Activated CD8-positive, alpha-beta memory T cell treated with anti-CD3 and anti-CD28 coated beads, Interleukin-2, amount 10 ng/mL, durations not matched to agents 7 days and 5 days (primary cell): ENCODE data around the gene TST. TPM values are rescaled to one million over a fixed set of nuclear protein-coding genes. Genes with fewer than 3 reads are reported as not detected.
A peak's percentile ranks its signal among the peaks of the same experiment; 100 is the strongest.

ENCODE experiments used
- ATAC-seq: fragments of 150-1000 bp; cut with Tn5 transposase; one replicate; pipeline ENCODE4 v1.10.0; 2021; ENCODE audit warnings: moderate library complexity
- CTCF ChIA-PET: fragments of 350-600 bp; sonication (Branson Sonifier 250); formaldehyde crosslinking; loops from one replicate; lab custom pipeline; 2021; ENCODE audit warnings: antibody characterized with exemption; lab: Charles Lee
- DNase-seq: peaks from one replicate; pipeline ENCODE4 v3.0.0-alpha.2; 2020
- H3K27ac Mint-ChIP-seq: one replicate; pipeline ENCODE4 v1.8.0; 2021; ENCODE audit warnings: mild to moderate bottlenecking, mixed read lengths
- H3K27me3 Mint-ChIP-seq: one replicate; pipeline ENCODE4 v1.8.0; 2021; ENCODE audit warnings: mixed read lengths
- H3K36me3 Mint-ChIP-seq: one replicate; pipeline ENCODE4 v1.8.0; 2021; ENCODE audit warnings: mild to moderate bottlenecking, mixed read lengths
- H3K4me1 Mint-ChIP-seq: one replicate; pipeline ENCODE4 v1.8.0; 2021; ENCODE audit warnings: mixed read lengths
- H3K4me3 Mint-ChIP-seq: one replicate; pipeline ENCODE4 v1.8.0; 2021; ENCODE audit warnings: mild to moderate bottlenecking, moderate library complexity, mixed read lengths
- H3K9me3 Mint-ChIP-seq: one replicate; pipeline ENCODE4 v1.8.0; 2022; ENCODE audit warnings: low read depth, mixed read lengths
- total RNA-seq, 2 experiments: library from RNA; stranded (reverse); gene quantifications; one replicate each; pipeline ENCODE4 v1.2.3, GENCODE V29; 2021

Gene TST
- total RNA-seq, 2 experiments from 2014 or later: 11.2 to 29.3 TPM

GRCh38 chr22:37059876-37060449 is 40.7 kb upstream of the TST start:
- H3K36me3 Mint-ChIP-seq: peaks cover 14% of the 10 kb centered on the region
- no peaks in the 10 kb centered on the region for H3K9me3 Mint-ChIP-seq
- peaks cover 35% of the 10 kb centered on the region for H3K4me1 Mint-ChIP-seq
- H3K27ac Mint-ChIP-seq: peak overlapping the region; percentile 81
- ATAC-seq: peak; percentile 83
- no peaks in the 10 kb centered on the region for H3K27me3 Mint-ChIP-seq
- CTCF ChIA-PET: interaction anchor here (1.2 to 2.1 kb wide), 4 partner anchors 9 to 284 kb away, joined by 3 to 6 read pairs (median 4); partner anchors contain the start of genes IFT27 and KCTD17
- peak; percentile 78 for DNase-seq
- peak overlapping the region; percentile 66 for H3K4me3 Mint-ChIP-seq

DNA sequence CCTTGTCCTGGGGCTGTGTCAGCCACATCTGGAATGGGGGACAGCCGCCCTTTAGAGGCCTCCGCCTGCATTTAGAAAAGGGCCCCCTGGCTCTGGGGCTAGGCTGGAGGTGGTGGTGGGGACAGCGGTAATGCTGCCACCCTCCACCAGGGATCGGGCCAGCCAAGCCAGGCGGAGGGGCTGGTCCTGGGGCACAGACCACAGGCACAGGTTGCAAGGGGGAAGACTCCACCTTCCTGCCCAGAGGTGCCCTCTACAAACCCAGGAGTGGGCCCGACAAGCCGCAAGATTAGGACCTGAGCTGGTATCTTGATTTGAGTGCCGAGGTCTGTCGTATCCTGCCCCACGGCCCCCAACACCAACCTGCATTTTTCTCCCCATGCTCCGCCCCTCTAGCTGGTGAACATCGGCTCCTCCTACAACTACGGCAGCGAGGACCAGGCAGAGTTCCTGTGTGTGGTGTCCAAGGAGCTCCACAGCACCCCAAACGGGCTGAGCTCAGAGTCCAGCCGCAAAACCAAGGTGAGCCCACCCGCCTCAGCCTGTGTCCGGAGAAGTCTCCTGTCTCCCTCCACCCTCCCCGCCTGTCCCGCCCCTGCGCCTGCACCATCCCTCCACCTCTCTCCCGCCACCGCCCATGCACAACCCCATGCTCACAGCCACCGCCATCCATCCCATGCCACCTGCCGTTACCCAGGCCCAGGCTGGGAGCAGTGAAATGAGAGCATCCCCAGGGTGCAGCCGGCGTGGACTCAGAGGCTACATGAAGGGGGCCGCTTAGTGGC is 39.9 kb upstream of the TST start:
- H3K27me3 Mint-ChIP-seq: no peaks in the 10 kb centered on the region
- H3K4me1 Mint-ChIP-seq: peaks cover 35% of the 10 kb centered on the region
- peak overlapping the region; percentile 7 for H3K27ac Mint-ChIP-seq
- DNase-seq (no peak), ATAC-seq (no peak)
- peaks cover 14% of the 10 kb centered on the region for H3K36me3 Mint-ChIP-seq
- CTCF ChIA-PET: interaction anchor here (0.8 kb wide), 1 partner anchor 138 kb away, joined by 3 read pairs; no protein-coding TSS in a partner anchor
- no peaks in the 10 kb centered on the region for H3K9me3 Mint-ChIP-seq
- H3K4me3 Mint-ChIP-seq: no peak overlapping the region

DNA sequence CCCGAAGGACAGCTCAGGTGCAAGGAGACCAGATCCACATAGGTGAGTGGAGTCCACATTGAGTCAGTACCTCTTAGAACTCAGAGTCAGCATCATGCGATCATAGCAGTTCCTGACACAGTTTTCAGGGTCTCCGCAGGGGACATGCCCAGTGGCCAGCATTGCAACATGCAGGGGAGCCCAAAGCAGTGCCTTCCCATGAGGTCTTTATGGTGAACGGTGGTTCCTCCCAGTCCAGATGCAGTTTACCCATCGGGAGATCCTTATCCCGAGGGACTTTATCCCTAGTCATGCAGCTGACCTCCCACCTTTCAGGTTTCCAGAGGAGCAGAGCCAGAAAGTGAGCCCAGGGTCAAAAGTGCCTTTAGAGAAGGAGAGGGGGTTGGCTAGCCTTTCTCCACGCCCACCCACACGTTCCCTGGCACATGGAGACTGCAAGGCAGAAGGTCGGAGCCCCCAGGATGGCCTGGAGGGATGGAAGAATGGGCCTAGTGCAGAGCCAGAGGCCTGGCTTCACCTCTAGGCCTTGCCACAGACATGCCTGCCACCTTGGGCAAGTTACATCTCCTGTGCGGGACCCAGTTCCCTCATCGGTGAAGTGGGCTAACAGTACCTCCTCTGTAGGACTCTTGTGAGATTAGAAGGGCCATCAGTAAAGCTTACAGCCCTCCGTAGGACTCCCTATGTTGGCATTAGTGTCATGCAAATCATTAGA is 38.7 kb upstream of the TST start:
- Mint-ChIP-seq H3K27me3 (no peaks in the 10 kb centered on the region), H3K27ac (no peak overlapping the region), H3K36me3 (peaks cover 14% of the 10 kb centered on the region), H3K4me1 (peaks cover 43% of the 10 kb centered on the region), H3K9me3 (no peaks in the 10 kb centered on the region), H3K4me3 (no peak overlapping the region)
- no peak for DNase-seq
- no peak for ATAC-seq
- CTCF ChIA-PET: interaction anchor here (0.8 to 1.2 kb wide), 2 partner anchors 12 to 139 kb away, joined by 3 read pairs; no protein-coding TSS in a partner anchor

DNA sequence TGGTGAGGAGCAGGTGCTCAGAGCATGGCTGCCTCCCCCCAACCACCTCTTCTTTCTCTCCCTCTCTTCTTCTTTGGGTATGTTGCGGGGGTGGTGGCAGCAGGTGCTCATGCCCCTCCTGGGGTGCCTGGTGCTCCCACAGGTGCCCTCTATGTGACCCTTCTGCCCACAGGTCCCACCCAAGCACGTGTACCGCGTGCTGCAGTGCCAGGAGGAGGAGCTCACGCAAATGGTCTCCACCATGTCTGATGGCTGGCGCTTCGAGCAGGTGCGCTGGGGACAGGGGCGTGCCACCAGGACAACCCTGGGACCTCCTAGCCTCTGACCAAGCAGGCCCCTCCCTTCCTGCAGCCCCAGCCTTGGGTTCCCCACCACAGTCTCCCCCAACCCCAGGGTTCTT is 38.0 kb upstream of the TST start:
- ATAC-seq: no peak
- Mint-ChIP-seq H3K27me3 (no peaks in the 10 kb centered on the region), H3K4me1 (peaks cover 48% of the 10 kb centered on the region), H3K9me3 (no peaks in the 10 kb centered on the region), H3K4me3 (no peak overlapping the region), H3K27ac (no peak overlapping the region), H3K36me3 (peaks cover 14% of the 10 kb centered on the region)
- CTCF ChIA-PET: interaction anchor here (1.2 kb wide), 1 partner anchor 11 kb away, joined by 3 read pairs; no protein-coding TSS in a partner anchor
- DNase-seq: no peak

DNA sequence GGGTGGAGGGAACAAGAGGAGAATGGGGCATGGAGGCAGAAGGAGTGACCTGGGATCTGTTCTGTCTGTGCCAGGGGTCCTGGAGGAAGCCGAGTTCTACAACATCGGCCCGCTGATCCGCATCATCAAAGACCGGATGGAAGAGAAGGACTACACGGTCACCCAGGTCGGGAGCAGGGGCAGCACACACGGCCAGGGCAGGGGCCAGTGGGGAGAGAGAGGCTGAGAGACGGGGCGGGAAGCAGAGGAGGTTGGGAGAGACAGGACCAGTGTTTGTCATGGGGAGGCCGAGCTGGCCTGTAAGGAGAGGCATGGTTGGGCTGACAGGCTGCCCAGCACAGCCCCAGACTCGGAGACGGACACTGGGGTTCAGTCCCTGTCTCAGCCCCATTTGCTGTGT is 37.0 kb upstream of the TST start:
- Mint-ChIP-seq H3K4me3 (no peak overlapping the region), H3K9me3 (no peaks in the 10 kb centered on the region), H3K27me3 (no peaks in the 10 kb centered on the region), H3K27ac (no peak overlapping the region), H3K36me3 (peaks cover 14% of the 10 kb centered on the region), H3K4me1 (peaks cover 41% of the 10 kb centered on the region)
- ATAC-seq (no peak), DNase-seq (no peak)
- CTCF ChIA-PET: interaction anchor here (1.0 to 2.1 kb wide), 3 partner anchors 10 to 143 kb away, joined by 4 to 10 read pairs (median 7); no protein-coding TSS in a partner anchor

DNA sequence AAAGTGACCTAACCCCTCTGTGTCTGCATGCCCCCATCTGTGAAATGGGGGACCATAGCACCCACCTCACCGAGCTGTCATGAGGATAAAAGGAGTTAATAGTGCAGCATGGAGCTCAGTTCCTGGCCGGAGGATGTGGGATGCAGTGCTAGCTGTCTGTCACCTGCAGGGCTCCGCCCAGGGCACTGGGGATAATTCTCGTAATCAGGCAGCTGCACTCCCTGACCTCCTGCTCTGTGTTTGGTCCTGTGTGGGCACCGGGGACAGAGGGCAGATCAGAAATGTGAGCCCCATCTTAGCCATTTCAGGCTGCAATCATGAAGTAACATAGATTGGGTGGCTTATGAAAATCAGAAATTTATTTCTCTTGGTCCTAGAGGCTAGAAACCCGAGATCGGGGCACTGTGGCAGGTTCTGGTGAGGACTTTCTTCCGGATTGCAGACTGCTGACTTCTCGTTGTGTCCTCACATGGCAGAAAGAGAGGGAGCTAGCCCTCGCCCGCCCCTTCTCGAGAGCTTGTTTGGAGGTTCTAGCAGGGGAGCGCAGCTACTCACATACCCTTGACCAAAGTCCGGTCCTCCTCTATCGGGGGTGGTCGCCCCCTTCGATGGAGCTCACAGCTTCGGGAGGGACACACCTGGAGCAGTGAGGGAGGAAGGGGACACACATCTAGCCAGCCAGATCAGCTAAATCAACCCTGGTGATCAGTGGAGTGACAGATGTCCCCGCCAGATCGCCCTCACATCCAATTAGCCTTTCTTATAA is 35.5 kb upstream of the TST start:
- no peak overlapping the region for H3K27ac Mint-ChIP-seq
- no peaks in the 10 kb centered on the region for H3K9me3 Mint-ChIP-seq
- ATAC-seq (no peak), DNase-seq (no peak)
- H3K36me3 Mint-ChIP-seq: peaks cover 12% of the 10 kb centered on the region
- no peak overlapping the region for H3K4me3 Mint-ChIP-seq
- CTCF ChIA-PET: interaction anchor here (1.1 to 2.1 kb wide), 3 partner anchors 8 to 145 kb away, joined by 4 to 10 read pairs (median 7); no protein-coding TSS in a partner anchor
- H3K4me1 Mint-ChIP-seq: peaks cover 28% of the 10 kb centered on the region
- no peaks in the 10 kb centered on the region for H3K27me3 Mint-ChIP-seq

GRCh38 chr22:37054056-37054395 is 34.8 kb upstream of the TST start:
- ATAC-seq: no peak

GRCh38 chr22:37053310-37054055 is 34.2 kb upstream of the TST start:
- Mint-ChIP-seq H3K4me3 (no peak overlapping the region), H3K27ac (no peak overlapping the region), H3K36me3 (peaks cover 12% of the 10 kb centered on the region), H3K9me3 (no peaks in the 10 kb centered on the region), H3K27me3 (no peaks in the 10 kb centered on the region), H3K4me1 (peaks cover 19% of the 10 kb centered on the region)
- DNase-seq (no peak), ATAC-seq (no peak)
- CTCF ChIA-PET: interaction anchor here (2.2 kb wide), 1 partner anchor 69 kb away, joined by 7 read pairs; no protein-coding TSS in a partner anchor

More at GRCh38 chr22:37054056-37054395, 34.8 kb upstream of the TST start:
- DNase-seq: no peak
- no peak overlapping the region for H3K4me3 Mint-ChIP-seq
- peaks cover 20% of the 10 kb centered on the region for H3K4me1 Mint-ChIP-seq
- CTCF ChIA-PET: no interaction called here
- H3K27ac Mint-ChIP-seq: no peak overlapping the region
- no peaks in the 10 kb centered on the region for H3K9me3 Mint-ChIP-seq
- H3K36me3 Mint-ChIP-seq: peaks cover 12% of the 10 kb centered on the region
- H3K27me3 Mint-ChIP-seq: no peaks in the 10 kb centered on the region

DNA sequence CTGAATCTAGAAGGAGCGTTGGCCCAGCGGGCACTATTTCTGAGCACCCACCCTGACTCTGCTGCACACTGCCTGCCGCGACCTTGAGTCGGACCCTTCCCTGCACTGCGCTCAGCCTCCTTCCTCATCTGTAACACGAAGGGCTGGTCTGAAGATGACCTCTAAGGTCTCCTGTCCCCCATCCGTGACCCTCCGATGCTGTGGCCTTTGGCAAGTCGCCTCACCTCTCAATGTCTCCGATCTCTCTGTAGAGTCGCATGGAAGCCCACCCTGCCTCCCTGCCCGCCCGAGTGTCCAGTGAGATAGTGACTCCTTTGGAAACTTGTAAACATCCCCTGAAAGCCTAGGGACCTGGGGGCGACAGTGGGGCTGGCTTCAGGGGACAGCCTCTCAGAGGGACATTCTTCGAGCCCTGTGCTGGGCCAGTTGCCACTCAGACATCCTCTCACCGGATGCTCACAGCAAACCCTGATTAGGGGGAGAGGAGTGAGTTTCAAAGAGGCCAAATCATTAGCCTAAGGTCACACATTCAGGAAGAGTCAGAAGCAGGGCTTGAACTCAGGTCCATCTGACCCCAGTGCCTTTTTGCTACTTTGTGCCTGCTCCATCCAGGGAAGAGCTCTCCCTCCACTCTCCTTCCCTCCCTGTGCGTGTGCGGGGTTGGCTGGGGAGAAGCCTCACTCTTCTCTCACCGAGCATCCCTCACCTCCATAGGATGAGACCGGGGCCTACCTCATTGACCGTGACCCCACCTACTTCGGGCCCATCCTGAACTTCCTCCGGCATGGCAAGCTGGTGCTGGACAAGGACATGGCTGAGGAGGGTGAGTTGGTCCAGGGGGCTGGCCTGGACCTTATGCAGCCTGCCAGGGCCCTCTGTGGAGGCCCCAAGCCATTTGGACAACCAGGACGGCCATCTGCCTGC is 33.4 kb upstream of the TST start:
- CTCF ChIA-PET: interaction anchor here (1.4 to 2.3 kb wide), 6 partner anchors 8 to 200 kb away, joined by 3 to 9 read pairs (median 6); no protein-coding TSS in a partner anchor
- H3K4me3 Mint-ChIP-seq: peak overlapping the region; percentile 77
- DNase-seq (no peak), ATAC-seq (no peak)
- peaks cover 9% of the 10 kb centered on the region for H3K36me3 Mint-ChIP-seq
- peaks cover 19% of the 10 kb centered on the region for H3K4me1 Mint-ChIP-seq
- no peaks in the 10 kb centered on the region for H3K9me3 Mint-ChIP-seq
- H3K27ac Mint-ChIP-seq: no peak overlapping the region
- no peaks in the 10 kb centered on the region for H3K27me3 Mint-ChIP-seq

GRCh38 chr22:37051391-37052385 is 32.4 kb upstream of the TST start, which contains the start of gene KCTD17:
TSS of gene KCTD17 (plus strand) at chr22:37051742. CDS start at chr22:37051761, 19 bp downstream.
- peaks cover 3% of the 10 kb centered on the region for H3K36me3 Mint-ChIP-seq
- H3K4me3 Mint-ChIP-seq: peak within 1 kb of the TSS; percentile 77
- no peaks in the 10 kb centered on the region for H3K27me3 Mint-ChIP-seq
- DNase-seq (peak; percentile 85), ATAC-seq (peak; percentile 100)
- CTCF ChIA-PET: interaction anchor here (0.5 to 2.3 kb wide), 11 partner anchors 9 to 652 kb away, joined by 3 to 9 read pairs (median 4); partner anchors contain the start of gene TST
- no peaks in the 10 kb centered on the region for H3K9me3 Mint-ChIP-seq
- peaks cover 19% of the 10 kb centered on the region for H3K4me1 Mint-ChIP-seq
- no peak within 1 kb of the TSS for H3K27ac Mint-ChIP-seq
